HL-60/S4 (cell line): Measurements from ENCODE around the gene UBR2.

Experiments
- in situ Hi-C: fragments of 300-500 bp; cut with MboI; formaldehyde crosslinking; loops from 2 replicates; pipeline ENCODE4 v1.14.3; 2022; ENCODE audit warnings: low sequenced_read_pairs

The UBR2 gene

GRCh38 chr6:42616716-42617115 is 52.9 kb downstream of the UBR2 start:
- in situ Hi-C loops = no loop called here

- in situ Hi-C loops = no loop called here
Observed at GRCh38 chr6:42618105-42618504, 54.3 kb downstream of the UBR2 start.

GRCh38 chr6:42618686-42619085 is 54.9 kb downstream of the UBR2 start:
- in situ Hi-C loops = no loop called here

GRCh38 chr6:42619963-42620362 is 56.1 kb downstream of the UBR2 start:
- in situ Hi-C loops = no loop called here

GRCh38 chr6:42624601-42625000 is 60.8 kb downstream of the UBR2 start:
- in situ Hi-C loops = no loop called here

GRCh38 chr6:42627044-42627443 is 63.2 kb downstream of the UBR2 start:
- in situ Hi-C loops = no loop called here

- in situ Hi-C loops = no loop called here
Observed at GRCh38 chr6:42627674-42628073, 63.8 kb downstream of the UBR2 start.

GRCh38 chr6:42628604-42629003 is 64.8 kb downstream of the UBR2 start:
- in situ Hi-C loops = no loop called here

- in situ Hi-C loops = no loop called here
Observed at GRCh38 chr6:42629845-42630244, 66.0 kb downstream of the UBR2 start.

GRCh38 chr6:42637681-42638080 is 73.9 kb downstream of the UBR2 start:
- in situ Hi-C loops = no loop called here

GRCh38 chr6:42642794-42643193 is 79.0 kb downstream of the UBR2 start:
- in situ Hi-C loops = no loop called here

GRCh38 chr6:42644211-42644610 is 80.4 kb downstream of the UBR2 start:
- in situ Hi-C loops = no loop called here

- in situ Hi-C loops = no loop called here
Observed at GRCh38 chr6:42652024-42652746, 88.4 kb downstream of the UBR2 start.

- in situ Hi-C loops = no loop called here
Observed at GRCh38 chr6:42653851-42654250, 90.0 kb downstream of the UBR2 start.

GRCh38 chr6:42659806-42660205 is 96.0 kb downstream of the UBR2 start:
- in situ Hi-C loops = no loop called here

GRCh38 chr6:42661540-42662153 is 97.8 kb downstream of the UBR2 start:
- in situ Hi-C loops = no loop called here

- in situ Hi-C loops = loop anchor here (5.0 kb wide), 1 partner anchor 53 kb away; no protein-coding TSS in a partner anchor
Observed at GRCh38 chr6:42664718-42665117, 100.9 kb downstream of the UBR2 start.

- in situ Hi-C loops = loop anchor here (10.0 kb wide), 1 partner anchor 200 kb away; the partner anchor contains the start of gene RPL7L1
Observed at GRCh38 chr6:42674368-42674767, 110.5 kb downstream of the UBR2 start.

GRCh38 chr6:42674780-42675179 is 111.0 kb downstream of the UBR2 start:
- in situ Hi-C loops = loop anchor here (10.0 kb wide), 1 partner anchor 200 kb away; the partner anchor contains the start of gene RPL7L1

GRCh38 chr6:42679358-42679757 is 115.5 kb downstream of the UBR2 start:
- in situ Hi-C loops = loop anchor here (10.0 kb wide), 1 partner anchor 195 kb away; the partner anchor contains the start of gene RPL7L1

GRCh38 chr6:42688281-42688680 is 124.5 kb downstream of the UBR2 start:
- in situ Hi-C loops = no loop called here

- in situ Hi-C loops = no loop called here
Observed at GRCh38 chr6:42689371-42689770, 125.5 kb downstream of the UBR2 start.
